ENCODE measurements around the gene OR5AU1. TPM values are rescaled to one million over a fixed set of nuclear protein-coding genes. Genes with fewer than 3 reads are reported as not detected.
A peak's percentile ranks its signal among the peaks of the same experiment; 100 is the strongest.

OR5AU1 gene
- total and polyA plus RNA-seq, 2 of the 13 experiments (the other 11 are each of a cell fraction or from before 2014, with no cell fraction given): not detected

DNA sequence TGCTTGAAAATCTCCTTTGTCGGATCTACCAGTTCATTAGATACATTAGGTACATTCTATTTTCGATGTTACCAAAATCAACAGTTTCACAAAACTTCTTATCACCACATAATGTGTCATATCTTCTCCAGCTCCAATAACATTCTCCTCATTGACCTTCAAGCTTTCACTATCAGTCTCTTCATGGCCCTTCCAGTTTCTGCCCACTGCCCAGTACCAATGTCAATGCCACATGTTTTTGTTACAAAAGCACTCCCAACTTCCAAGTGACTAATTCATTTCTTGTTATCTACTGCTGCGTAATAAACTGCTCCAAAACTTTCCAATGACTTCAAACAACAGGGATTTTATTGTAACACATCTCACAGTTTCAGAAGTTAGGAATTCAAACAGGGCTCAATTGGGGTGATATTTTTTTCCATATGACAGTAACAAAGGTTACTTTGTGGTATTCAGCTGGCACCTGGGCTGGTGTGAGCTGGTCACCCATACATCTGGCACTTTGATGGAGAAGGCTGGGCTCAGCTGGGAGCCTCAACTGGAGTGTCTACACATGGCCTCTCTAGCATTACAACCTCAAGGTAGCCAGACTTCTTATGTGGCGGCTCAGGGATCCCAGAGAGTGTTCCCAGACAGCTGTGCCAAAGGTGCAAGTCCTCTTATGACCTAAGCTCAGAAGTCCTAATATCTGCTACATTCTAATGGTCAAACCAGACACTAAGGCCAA is 6.1 kb downstream of the OR5AU1 start:
- in situ Hi-C loops (cut with HindIII; ENCODE audit: extremely low pct_ligation_motif_present, low pct_unique_long_range_greater_than_20kb) (no loop called here), intact Hi-C loops (cut with micrococcal nuclease; ENCODE audit: unreplicated experiment) (no loop called here)
- ATAC-seq (no peak; the same call in 2 of the 3 replicates), DNase-seq (ENCODE audit: low spot score) (no peak), FAIRE-seq (no peak)
- no peak overlapping the region for H2AFZ ChIP-seq (ENCODE audit: low read length)
- H3K27me3 ChIP-seq (ENCODE audit: control insufficient read depth in 1 of 2, insufficient read depth in 2 of 2, low read length in 2 of 2): no peaks in the 10 kb centered on the region
- H3K4me3 ChIP-seq (replicated peaks in 1 of 3; ENCODE audit: insufficient read depth in 1 of 3, low read depth in 2 of 3, low read length in 3 of 3): no peak overlapping the region
- TF ChIP-seq ISX (CRISPR knock-in tag; conservative IDR thresholded peaks at IDR 0.05): no peak
- peak; percentile 78 for TF ChIP-seq ZNF331 (CRISPR knock-in tag; IDR thresholded peaks at IDR 0.05)
- CTCF ChIA-PET (ENCODE audit: low intra/inter-chr PET ratio, low total read pairs): no interaction called here
- peaks cover 8% of the 10 kb centered on the region for H3K9me3 ChIP-seq (ENCODE audit: low read length)
- H3K4me1 ChIP-seq (ENCODE audit: insufficient read depth, low read length): no peaks in the 10 kb centered on the region
- 9% methylated on average over 4 of the region's 4 CpGs for WGBS (ENCODE audit: low lambda C conversion rate)
- no TSS peak for BruUV-seq (replicated peaks)
- H3K79me2 ChIP-seq (ENCODE audit: insufficient read depth, low read length): no peaks in the 10 kb centered on the region
- H3K4me2 ChIP-seq (ENCODE audit: low read depth, low read length): no peak overlapping the region
- H3K27ac ChIP-seq (ENCODE audit: extremely low read length, insufficient read depth, low read length): no peak overlapping the region
- H3K9ac ChIP-seq (ENCODE audit: insufficient read depth, low read depth, low read length): no peak overlapping the region
- H4K20me1 ChIP-seq (ENCODE audit: insufficient read depth, low read length): no peaks in the 10 kb centered on the region
- no peaks in the 10 kb centered on the region for H3K36me3 ChIP-seq (replicated peaks in 1 of 2; ENCODE audit: control insufficient read depth in 1 of 2, insufficient read depth in 2 of 2, low read length in 2 of 2)
- POLR2A ChIA-PET: interaction anchor here (0.8 kb wide), 1 partner anchor 45 kb away, joined by 3 read pairs; no protein-coding TSS in a partner anchor

DNA sequence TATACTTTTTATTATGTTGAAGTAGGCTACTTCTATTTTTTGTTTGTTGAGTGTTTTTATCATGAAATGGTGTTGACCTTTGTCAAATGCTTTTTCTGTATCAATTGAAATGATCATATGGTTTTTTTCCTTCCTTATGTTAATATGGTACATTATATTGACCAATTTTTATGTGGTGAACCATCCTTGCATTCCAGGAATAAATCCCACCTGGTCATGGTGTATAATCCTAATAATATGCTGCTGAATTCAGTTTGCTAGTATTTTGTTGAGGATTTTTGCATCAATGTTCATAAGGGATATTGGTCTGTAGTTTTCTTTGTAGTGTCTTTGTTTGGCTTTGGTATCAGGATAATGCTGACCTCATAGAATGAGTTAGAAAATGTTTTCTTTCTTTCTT is 10.4 kb downstream of the OR5AU1 start:
- ChIA-PET POLR2A (no interaction called here), CTCF (ENCODE audit: low intra/inter-chr PET ratio, low total read pairs) (no interaction called here)
- Histone ChIP-seq H3K4me2 (ENCODE audit: low read depth, low read length) (no peak overlapping the region), H3K36me3 (replicated peaks in 1 of 2; ENCODE audit: control insufficient read depth in 1 of 2, insufficient read depth in 2 of 2, low read length in 2 of 2) (no peaks in the 10 kb centered on the region), H3K9me3 (ENCODE audit: low read length) (peaks cover 15% of the 10 kb centered on the region), H3K4me3 (replicated peaks in 1 of 3; ENCODE audit: insufficient read depth in 1 of 3, low read depth in 2 of 3, low read length in 3 of 3) (no peak overlapping the region), H3K4me1 (ENCODE audit: insufficient read depth, low read length) (0 out of 2 replicates have a peak, but pooled peaks cover 6% of the 10 kb centered on the region), H3K9ac (ENCODE audit: insufficient read depth, low read depth, low read length) (no peak overlapping the region), H3K27ac (ENCODE audit: extremely low read length, insufficient read depth, low read length) (no peak overlapping the region), H3K27me3 (ENCODE audit: control insufficient read depth in 1 of 2, insufficient read depth in 2 of 2, low read length in 2 of 2) (no peaks in the 10 kb centered on the region), H3K79me2 (ENCODE audit: insufficient read depth, low read length) (no peaks in the 10 kb centered on the region), H4K20me1 (ENCODE audit: insufficient read depth, low read length) (no peaks in the 10 kb centered on the region), H2AFZ (ENCODE audit: low read length) (no peak overlapping the region)
- in situ Hi-C loops (cut with HindIII; ENCODE audit: extremely low pct_ligation_motif_present, low pct_unique_long_range_greater_than_20kb): no loop called here
- TF ChIP-seq TOPORS (CRISPR knock-in tag; IDR thresholded peaks at IDR 0.05) (no peak), SMAD9 (CRISPR knock-in tag; IDR thresholded peaks at IDR 0.05) (no peak), ZNF138 (CRISPR knock-in tag; IDR thresholded peaks at IDR 0.05; ENCODE audit: low read depth) (no peak), ZNF33B (CRISPR knock-in tag; IDR thresholded peaks at IDR 0.05) (no peak), ZBTB21 (CRISPR knock-in tag; IDR thresholded peaks at IDR 0.05) (no peak)
- TF ChIP-seq, protein P1, sequence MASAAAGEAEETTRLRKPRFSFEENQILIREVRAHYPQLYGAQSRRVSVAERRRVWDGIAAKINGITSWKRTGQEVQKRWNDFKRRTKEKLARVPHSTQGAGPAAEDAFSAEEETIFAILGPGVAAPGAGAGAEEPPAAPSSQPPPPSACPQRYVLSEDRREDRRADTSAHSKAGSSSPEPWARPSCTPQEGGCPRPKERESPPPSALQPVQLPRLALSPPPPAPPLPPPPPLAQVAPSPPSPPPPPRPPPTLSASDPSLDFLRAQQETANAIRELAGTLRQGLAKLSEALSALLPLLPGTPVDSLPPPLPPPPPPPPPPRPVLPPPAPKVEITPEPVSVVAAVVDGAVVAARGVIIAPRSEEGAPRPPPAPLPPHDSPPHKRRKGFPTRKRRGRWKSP (CRISPR knock-in tag; IDR thresholded peaks at IDR 0.05): no peak
- ATAC-seq (no peak), FAIRE-seq (no peak), DNase-seq (ENCODE audit: low spot score) (no peak)
- intact Hi-C loops (cut with micrococcal nuclease; ENCODE audit: unreplicated experiment): no loop called here
- no TSS peak for BruUV-seq (replicated peaks)
